ES-I3 (cell line): Measurements from ENCODE around the gene OR51A7.
"Not testable (repeated sequence)": the region's sequence is repeated elsewhere in the genome, so short reads cannot be mapped to it uniquely, and the experiment has no call there.

Experiments used
- H3K36me3 ChIP-seq: 2 replicates; pipeline ENCODE4 v1.6.1; 2013; ENCODE audit warnings: mild to moderate bottlenecking, low read length, control low read depth, moderate library complexity; ENCODE audit not compliant: insufficient read depth
- H3K4me1 ChIP-seq: 2 replicates; pipeline ENCODE4 v1.6.1; 2013; ENCODE audit warnings: mild to moderate bottlenecking, control low read depth, low read length; ENCODE audit not compliant: insufficient read depth
- H3K9ac ChIP-seq: 2 replicates; pipeline ENCODE4 v1.6.1; 2013; ENCODE audit warnings: low read depth, mild to moderate bottlenecking, low read length, moderate library complexity
- H3K9me3 ChIP-seq: 2 replicates; pipeline ENCODE4 v1.6.1; 2013; ENCODE audit warnings: mild to moderate bottlenecking, low read length, moderate library complexity; ENCODE audit not compliant: control insufficient read depth, insufficient read depth

OR51A7 gene

GRCh38 chr11:4903484-4903883 is at the start of gene OR51A7:
Gene OR51A7, plus strand, starts transcription at chr11:4903783. Its CDS starts 3,587 bp downstream, at chr11:4907370.
- Histone ChIP-seq H3K36me3 (no peaks in the 10 kb centered on the region), H3K4me1 (no peaks in the 10 kb centered on the region), H3K9ac (no peak within 1 kb of the TSS), H3K9me3 (no peaks in the 10 kb centered on the region)

- H3K4me1 ChIP-seq, H3K36me3 ChIP-seq, H3K9me3 ChIP-seq, H3K9ac ChIP-seq: not testable (repeated sequence)
Observed at GRCh38 chr11:4854286-4854685, 49.3 kb upstream of the OR51A7 start.

GRCh38 chr11:4862447-4863236 is 40.9 kb upstream of the OR51A7 start:
- Histone ChIP-seq H3K36me3 (no peaks in the 10 kb centered on the region), H3K9ac (no peak overlapping the region), H3K9me3 (no peaks in the 10 kb centered on the region), H3K4me1 (peaks cover 12% of the 10 kb centered on the region; the same call in 1 of the 2 replicates)

DNA sequence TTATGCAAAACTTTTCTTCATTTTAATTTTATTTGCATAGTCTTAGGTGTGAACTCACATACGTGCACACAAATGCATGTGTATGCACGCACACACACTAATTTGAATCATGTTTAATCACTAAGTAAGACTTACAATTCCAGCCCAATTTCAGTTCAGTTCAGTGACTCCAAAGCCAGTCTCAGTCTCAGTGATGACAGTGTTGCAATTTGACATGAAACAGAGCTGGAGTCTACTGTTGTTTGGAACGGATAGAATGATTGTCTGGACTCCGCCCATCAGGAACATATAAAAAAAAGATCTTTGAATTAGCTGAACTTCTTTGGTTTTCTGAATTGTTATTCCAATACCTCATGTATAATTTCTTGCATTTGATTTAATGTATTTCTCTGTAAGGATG is 39.7 kb upstream of the OR51A7 start:
- no peaks in the 10 kb centered on the region for H3K9me3 ChIP-seq
- no peaks in the 10 kb centered on the region for H3K36me3 ChIP-seq
- peaks cover 12% of the 10 kb centered on the region; the same call in 1 of the 2 replicates for H3K4me1 ChIP-seq
- H3K9ac ChIP-seq = no peak overlapping the region

- H3K9ac ChIP-seq = no peak overlapping the region
- H3K9me3 ChIP-seq = no peaks in the 10 kb centered on the region
- H3K36me3 ChIP-seq = no peaks in the 10 kb centered on the region
- H3K4me1 ChIP-seq = peaks cover 12% of the 10 kb centered on the region; the same call in 1 of the 2 replicates
Observed at GRCh38 chr11:4865855-4866254, 37.7 kb upstream of the OR51A7 start.

DNA sequence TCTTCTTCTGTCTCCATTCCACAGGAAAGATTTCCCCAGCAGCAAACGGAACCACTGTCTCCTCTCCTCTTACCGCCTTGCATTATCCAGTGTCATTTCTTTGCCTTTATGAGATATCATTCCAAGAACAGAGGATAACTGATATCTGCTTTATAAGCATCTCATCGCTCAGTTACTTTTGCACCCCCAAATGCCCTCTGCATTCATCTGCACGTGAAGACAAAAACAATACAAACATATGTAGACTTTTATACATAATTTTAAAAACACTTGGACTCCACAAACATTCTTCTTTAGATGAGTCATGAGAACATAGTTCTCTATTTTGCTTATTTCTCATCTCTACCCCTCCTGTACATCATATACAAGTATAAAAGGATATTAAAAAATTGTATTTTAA is 22.4 kb upstream of the OR51A7 start:
- no peak overlapping the region for H3K9ac ChIP-seq
- H3K9me3 ChIP-seq = no peaks in the 10 kb centered on the region
- no peaks in the 10 kb centered on the region for H3K36me3 ChIP-seq
- H3K4me1 ChIP-seq = no peaks in the 10 kb centered on the region

GRCh38 chr11:4881860-4882500 is 21.6 kb upstream of the OR51A7 start, which contains the start of gene OR51T1:
Gene OR51T1, plus strand, starts transcription at chr11:4881900. Its CDS starts 0 bp downstream, at chr11:4881900.
- H3K4me1 ChIP-seq = no peaks in the 10 kb centered on the region
- no peaks in the 10 kb centered on the region for H3K9me3 ChIP-seq
- H3K9ac ChIP-seq = no peak within 1 kb of the TSS
- H3K36me3 ChIP-seq = no peaks in the 10 kb centered on the region

DNA sequence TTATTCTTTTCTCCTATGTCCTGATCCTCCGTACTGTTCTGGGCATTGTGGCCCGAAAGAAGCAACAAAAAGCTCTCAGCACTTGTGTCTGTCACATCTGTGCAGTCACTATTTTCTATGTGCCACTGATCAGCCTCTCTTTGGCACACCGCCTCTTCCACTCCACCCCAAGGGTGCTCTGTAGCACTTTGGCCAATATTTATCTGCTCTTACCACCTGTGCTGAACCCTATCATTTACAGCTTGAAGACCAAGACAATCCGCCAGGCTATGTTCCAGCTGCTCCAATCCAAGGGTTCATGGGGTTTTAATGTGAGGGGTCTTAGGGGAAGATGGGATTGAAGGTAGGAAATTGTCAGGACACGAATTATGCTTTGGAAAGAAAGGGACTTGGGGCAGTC is 21.0 kb upstream of the OR51A7 start:
- Histone ChIP-seq H3K4me1 (no peaks in the 10 kb centered on the region), H3K9me3 (no peaks in the 10 kb centered on the region), H3K9ac (no peak overlapping the region), H3K36me3 (no peaks in the 10 kb centered on the region)

DNA sequence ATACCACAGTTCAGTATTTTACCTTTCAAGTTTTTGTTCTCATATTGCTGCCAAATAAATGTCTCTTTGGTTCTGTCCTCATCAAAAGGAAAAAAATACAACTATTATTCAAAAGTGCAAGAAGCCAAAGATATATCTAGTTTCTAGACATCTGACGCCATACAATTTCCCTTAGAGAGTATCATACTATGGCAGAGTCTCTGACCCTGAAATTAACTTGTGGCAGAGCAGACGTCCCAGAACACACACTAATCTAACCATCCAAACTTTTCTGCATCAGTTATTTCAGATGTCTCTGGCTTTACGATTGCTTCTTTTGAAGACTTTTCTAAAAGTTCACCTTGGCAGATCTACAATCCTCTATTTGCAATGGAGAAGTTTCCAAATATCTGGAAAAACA is 19.2 kb upstream of the OR51A7 start:
- H3K4me1 ChIP-seq = no peaks in the 10 kb centered on the region
- H3K36me3 ChIP-seq = no peaks in the 10 kb centered on the region
- no peaks in the 10 kb centered on the region for H3K9me3 ChIP-seq
- no peak overlapping the region for H3K9ac ChIP-seq

GRCh38 chr11:4886186-4886585 is 17.4 kb upstream of the OR51A7 start:
- Histone ChIP-seq H3K9ac (no peak overlapping the region), H3K4me1 (no peaks in the 10 kb centered on the region), H3K36me3 (no peaks in the 10 kb centered on the region), H3K9me3 (no peaks in the 10 kb centered on the region)

DNA sequence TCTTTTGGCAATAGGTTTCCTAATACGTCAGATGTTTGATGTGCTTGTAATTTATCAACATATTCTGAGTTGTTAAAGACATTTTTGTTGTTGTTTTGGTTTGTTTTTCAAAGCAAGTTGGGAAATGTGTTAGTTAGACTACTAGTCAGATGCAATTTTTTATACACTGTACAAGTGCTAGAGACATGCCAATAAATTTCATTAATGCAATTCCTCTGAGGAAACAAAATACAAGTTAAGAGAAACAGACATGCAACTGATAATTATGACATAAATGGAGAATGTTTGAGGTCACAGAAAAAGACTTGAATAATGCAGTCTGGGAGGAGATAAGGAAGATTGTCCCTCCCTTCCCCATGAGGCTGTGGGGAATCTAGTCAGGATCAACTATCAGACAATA is 16.0 kb upstream of the OR51A7 start:
- no peaks in the 10 kb centered on the region for H3K9me3 ChIP-seq
- H3K36me3 ChIP-seq = no peaks in the 10 kb centered on the region
- H3K9ac ChIP-seq = no peak overlapping the region
- H3K4me1 ChIP-seq = no peaks in the 10 kb centered on the region

GRCh38 chr11:4890279-4890678 is 13.3 kb upstream of the OR51A7 start:
- Histone ChIP-seq H3K4me1 (no peaks in the 10 kb centered on the region), H3K36me3 (no peaks in the 10 kb centered on the region), H3K9ac (no peak overlapping the region), H3K9me3 (no peaks in the 10 kb centered on the region)

DNA sequence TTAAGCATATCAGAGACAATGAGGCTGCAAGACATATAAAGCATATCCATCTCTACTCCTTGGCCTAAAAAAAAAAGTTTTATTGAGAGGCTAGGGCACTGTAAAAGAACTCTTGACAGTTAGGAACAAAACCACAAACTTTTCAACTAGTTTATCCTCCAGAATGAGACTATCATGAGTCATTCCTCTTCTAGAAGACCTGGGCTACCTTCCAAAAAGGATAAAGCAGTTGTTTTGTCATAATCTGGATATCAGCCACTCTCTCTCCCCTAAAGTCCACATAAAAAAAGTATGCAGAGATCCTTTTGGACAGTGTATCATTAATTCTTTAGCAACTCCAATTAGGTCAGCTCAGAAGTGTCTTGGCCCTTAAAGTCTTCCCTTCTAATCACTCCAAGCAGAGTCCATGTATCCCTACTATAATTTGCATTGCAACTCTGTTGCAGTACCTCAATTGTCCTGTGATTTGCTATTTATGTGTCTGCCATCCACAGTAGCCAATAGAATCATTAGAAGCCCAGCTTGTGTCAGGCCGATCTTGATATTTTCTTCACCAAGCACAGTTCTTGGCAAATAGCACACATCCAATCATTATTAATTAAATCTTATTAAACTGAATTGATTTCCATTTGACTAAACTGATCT is 11.5 kb upstream of the OR51A7 start:
- Histone ChIP-seq H3K9ac (no peak overlapping the region), H3K36me3 (no peaks in the 10 kb centered on the region)

GRCh38 chr11:4916581-4916980 is 13.0 kb downstream of the OR51A7 start:
- Histone ChIP-seq H3K4me1 (no peaks in the 10 kb centered on the region), H3K9ac (no peak overlapping the region), H3K36me3 (no peaks in the 10 kb centered on the region), H3K9me3 (no peaks in the 10 kb centered on the region)

More for the DNA sequence above, 11.5 kb upstream of the OR51A7 start:
- Histone ChIP-seq H3K9me3 (no peaks in the 10 kb centered on the region), H3K4me1 (no peaks in the 10 kb centered on the region)

DNA sequence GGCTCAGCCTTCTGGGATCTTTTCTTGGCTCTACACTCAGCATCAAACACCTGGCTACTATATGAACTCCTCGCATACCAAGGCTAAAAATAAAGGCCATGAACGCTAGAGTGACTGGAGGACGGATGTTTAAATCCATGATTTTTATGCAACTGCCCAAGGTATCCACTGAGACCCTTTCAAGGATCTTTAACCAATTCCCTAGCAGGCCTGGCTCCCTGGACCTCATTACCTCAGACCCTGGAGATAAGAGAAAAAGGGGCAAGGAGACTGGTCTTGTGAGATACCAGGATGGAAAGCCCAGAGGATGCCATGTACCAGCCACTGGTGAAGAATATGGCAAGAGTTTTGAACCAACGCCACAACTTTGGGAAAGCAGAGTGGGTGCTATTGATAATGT is 15.7 kb downstream of the OR51A7 start, which contains the start of gene OR51G2:
OR51G2 (minus strand) TSS at position 101 of the 400 bp plus-strand sequence. CDS start 3,687 bp downstream, outside the sequence.
- H3K36me3 ChIP-seq = no peaks in the 10 kb centered on the region
- no peaks in the 10 kb centered on the region for H3K9me3 ChIP-seq
- H3K9ac ChIP-seq = no peak within 1 kb of the TSS
- H3K4me1 ChIP-seq = no peaks in the 10 kb centered on the region
